ENCODE results near the gene RIT1. TPM values are rescaled to one million over a fixed set of nuclear protein-coding genes. Genes with fewer than 3 reads are reported as not detected.

Gene RIT1
- total RNA-seq, 2 experiments from 2014 or later, result 15.9 to 21.0 TPM

DNA sequence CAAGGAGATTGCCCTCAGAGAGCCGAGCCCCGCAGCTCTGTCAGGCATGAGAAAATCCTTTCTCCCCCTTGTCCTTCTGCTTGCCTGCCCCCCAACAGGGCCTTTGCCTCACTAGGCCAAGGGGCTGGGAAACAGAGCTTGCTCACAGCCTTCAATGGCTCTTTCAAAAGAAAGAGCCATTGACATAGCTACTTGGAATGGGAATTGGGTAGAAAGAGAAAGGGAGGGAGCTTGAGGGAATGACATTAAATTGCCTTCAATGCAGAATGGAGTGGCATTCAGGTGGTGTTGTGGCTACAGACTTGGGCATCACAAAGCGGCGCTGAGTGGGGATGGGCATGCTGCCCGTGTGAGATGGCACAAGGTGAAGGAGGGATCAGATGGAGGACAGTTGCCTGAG, 38.6 kb downstream of the RIT1 start:
- Histone ChIP-seq H3K79me2 (ENCODE audit: insufficient read depth, low read depth, low read length) (peaks cover 89% of the 10 kb centered on the region), H3K27ac (ENCODE audit: low read depth, low read length, poor library complexity, severe bottlenecking) (no peak overlapping the region), H3K4me2 (ENCODE audit: low read length) (no peak overlapping the region), H2AFZ (ENCODE audit: low read length) (no peak overlapping the region), H3K9me3 (ENCODE audit: low read length) (no peaks in the 10 kb centered on the region), H3K4me1 (ENCODE audit: insufficient read depth, low read length, poor library complexity, severe bottlenecking) (peaks cover 24% of the 10 kb centered on the region), H3K9me2 (ENCODE audit: insufficient read depth, low read length) (no peaks in the 10 kb centered on the region), H3K4me3 (ENCODE audit: low read depth, low read length, poor library complexity, severe bottlenecking) (no peak overlapping the region), H3K36me3 (ENCODE audit: insufficient read depth, low read length) (peaks cover 80% of the 10 kb centered on the region), H4K20me1 (ENCODE audit: insufficient read depth, low read length) (no peaks in the 10 kb centered on the region)
- intact Hi-C loops (cut with micrococcal nuclease; ENCODE audit: unreplicated experiment), result no loop called here
- CTCF ChIA-PET (ENCODE audit: unreplicated experiment), result no interaction called here
- TF ChIP-seq, protein P1, sequence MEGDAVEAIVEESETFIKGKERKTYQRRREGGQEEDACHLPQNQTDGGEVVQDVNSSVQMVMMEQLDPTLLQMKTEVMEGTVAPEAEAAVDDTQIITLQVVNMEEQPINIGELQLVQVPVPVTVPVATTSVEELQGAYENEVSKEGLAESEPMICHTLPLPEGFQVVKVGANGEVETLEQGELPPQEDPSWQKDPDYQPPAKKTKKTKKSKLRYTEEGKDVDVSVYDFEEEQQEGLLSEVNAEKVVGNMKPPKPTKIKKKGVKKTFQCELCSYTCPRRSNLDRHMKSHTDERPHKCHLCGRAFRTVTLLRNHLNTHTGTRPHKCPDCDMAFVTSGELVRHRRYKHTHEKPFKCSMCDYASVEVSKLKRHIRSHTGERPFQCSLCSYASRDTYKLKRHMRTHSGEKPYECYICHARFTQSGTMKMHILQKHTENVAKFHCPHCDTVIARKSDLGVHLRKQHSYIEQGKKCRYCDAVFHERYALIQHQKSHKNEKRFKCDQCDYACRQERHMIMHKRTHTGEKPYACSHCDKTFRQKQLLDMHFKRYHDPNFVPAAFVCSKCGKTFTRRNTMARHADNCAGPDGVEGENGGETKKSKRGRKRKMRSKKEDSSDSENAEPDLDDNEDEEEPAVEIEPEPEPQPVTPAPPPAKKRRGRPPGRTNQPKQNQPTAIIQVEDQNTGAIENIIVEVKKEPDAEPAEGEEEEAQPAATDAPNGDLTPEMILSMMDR (conservative IDR thresholded peaks at IDR 0.05; ENCODE audit: low read length), result no peak
- no peak for TF ChIP-seq EZH2phosphoT487 (IDR thresholded peaks at IDR 0.05; ENCODE audit: borderline replicate concordance, low read depth, low read length)
- POLR2A ChIA-PET, result interaction anchor here (1.3 to 4.8 kb wide), 6 partner anchors 12 to 43 kb away, joined by 3 to 42 read pairs (median 4); partner anchors contain the start of gene SYT11
- no TSS peak for BruUV-seq (replicated peaks)
- no peak for DNase-seq (ENCODE audit: low spot score)

DNA sequence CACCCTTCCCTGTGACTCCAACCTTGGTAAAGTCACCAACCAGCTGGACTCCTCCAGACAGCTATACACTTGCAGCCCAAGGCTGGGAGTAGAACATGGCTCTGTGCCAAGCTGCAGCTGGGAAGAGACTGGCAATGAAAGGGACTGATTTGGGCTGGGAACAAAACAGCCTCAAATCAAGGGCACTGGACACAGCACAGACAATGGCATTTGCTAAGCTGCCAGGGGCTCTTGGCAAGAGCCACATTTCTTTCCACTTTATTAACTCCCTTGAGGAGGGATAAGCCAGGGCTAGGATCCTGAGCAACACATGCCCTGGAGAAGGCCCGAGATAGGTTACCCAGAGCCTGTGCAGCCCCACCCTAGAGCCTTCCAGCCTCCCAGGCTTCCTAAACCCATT, 39.8 kb downstream of the RIT1 start:
- ChIA-PET CTCF (ENCODE audit: unreplicated experiment) (no interaction called here), POLR2A (interaction anchor here (0.6 to 4.8 kb wide), 3 partner anchors 11 to 867 kb away, joined by 5 to 42 read pairs (median 39); partner anchors contain the start of gene SYT11)
- Histone ChIP-seq H3K27ac (ENCODE audit: low read depth, low read length, poor library complexity, severe bottlenecking) (no peak overlapping the region), H4K20me1 (ENCODE audit: insufficient read depth, low read length) (no peaks in the 10 kb centered on the region), H3K4me3 (ENCODE audit: low read depth, low read length, poor library complexity, severe bottlenecking) (no peak overlapping the region), H3K9me3 (ENCODE audit: low read length) (no peaks in the 10 kb centered on the region), H3K4me2 (ENCODE audit: low read length) (no peak overlapping the region), H3K79me2 (ENCODE audit: insufficient read depth, low read depth, low read length) (peaks cover 94% of the 10 kb centered on the region), H3K9me2 (ENCODE audit: insufficient read depth, low read length) (no peaks in the 10 kb centered on the region), H2AFZ (ENCODE audit: low read length) (no peak overlapping the region), H3K4me1 (ENCODE audit: insufficient read depth, low read length, poor library complexity, severe bottlenecking) (peaks cover 24% of the 10 kb centered on the region), H3K36me3 (ENCODE audit: insufficient read depth, low read length) (peaks cover 80% of the 10 kb centered on the region)
- TF ChIP-seq, protein P1 (conservative IDR thresholded peaks at IDR 0.05; ENCODE audit: low read length), result no peak
- TF ChIP-seq EZH2phosphoT487 (IDR thresholded peaks at IDR 0.05; ENCODE audit: borderline replicate concordance, low read depth, low read length), result no peak
- intact Hi-C loops (cut with micrococcal nuclease; ENCODE audit: unreplicated experiment), result no loop called here
- no TSS peak for BruUV-seq (replicated peaks)
- DNase-seq (ENCODE audit: low spot score), result no peak

DNA sequence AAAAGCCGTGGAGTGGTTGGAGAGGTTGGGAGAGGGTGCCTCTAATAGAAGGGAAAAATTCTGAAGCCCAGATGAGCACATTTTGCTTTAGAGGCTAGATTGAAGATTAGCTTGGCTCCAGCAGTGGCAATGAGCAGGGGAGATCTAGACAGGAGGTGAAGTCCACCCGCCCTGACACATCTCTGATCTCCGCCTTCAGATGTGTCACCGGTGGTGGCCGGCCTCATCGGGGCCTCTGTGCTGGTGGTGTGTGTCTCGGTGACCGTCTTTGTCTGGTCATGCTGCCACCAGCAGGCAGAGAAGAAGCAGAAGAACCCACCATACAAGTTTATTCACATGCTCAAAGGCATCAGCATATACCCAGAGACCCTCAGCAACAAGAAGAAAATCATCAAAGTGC, 43.4 kb downstream of the RIT1 start:
- no peaks in the 10 kb centered on the region for H3K9me3 ChIP-seq (ENCODE audit: low read length)
- peaks cover 81% of the 10 kb centered on the region for H3K36me3 ChIP-seq (ENCODE audit: insufficient read depth, low read length)
- CTCF ChIA-PET (ENCODE audit: unreplicated experiment), result no interaction called here
- peaks cover 96% of the 10 kb centered on the region for H3K79me2 ChIP-seq (ENCODE audit: insufficient read depth, low read depth, low read length)
- POLR2A ChIA-PET, result no interaction called here
- no peak for DNase-seq (ENCODE audit: low spot score)
- no peaks in the 10 kb centered on the region for H3K9me2 ChIP-seq (ENCODE audit: insufficient read depth, low read length)
- no peak overlapping the region for H2AFZ ChIP-seq (ENCODE audit: low read length)
- TF ChIP-seq, protein P1 (conservative IDR thresholded peaks at IDR 0.05; ENCODE audit: low read length), result no peak
- TF ChIP-seq EZH2phosphoT487 (IDR thresholded peaks at IDR 0.05; ENCODE audit: borderline replicate concordance, low read depth, low read length), result no peak
- no TSS peak for BruUV-seq (replicated peaks)
- H3K4me2 ChIP-seq (ENCODE audit: low read length), result no peak overlapping the region
- H3K4me1 ChIP-seq (ENCODE audit: insufficient read depth, low read length, poor library complexity, severe bottlenecking), result peaks cover 25% of the 10 kb centered on the region
- no peaks in the 10 kb centered on the region for H4K20me1 ChIP-seq (ENCODE audit: insufficient read depth, low read length)
- no peak overlapping the region for H3K27ac ChIP-seq (ENCODE audit: low read depth, low read length, poor library complexity, severe bottlenecking)
- intact Hi-C loops (cut with micrococcal nuclease; ENCODE audit: unreplicated experiment), result no loop called here
- H3K4me3 ChIP-seq (ENCODE audit: low read depth, low read length, poor library complexity, severe bottlenecking), result no peak overlapping the region

Measured in OCI-LY7 (cell line).